CD4-positive, alpha-beta T cell (primary cell): ENCODE data around the gene TNFAIP2. TPM values are rescaled to one million over a fixed set of nuclear protein-coding genes. Genes with fewer than 3 reads are reported as not detected.

Experiments used
- ATAC-seq: fragments of 200-7000 bp; cut with Tn5 transposase; one replicate; pipeline ENCODE4 v1.10.0; 2022; ENCODE audit warnings: mild to moderate bottlenecking; ENCODE audit not compliant: poor library complexity
- CTCF ChIA-PET: fragments of 350-600 bp; sonication (Branson Sonifier 250); formaldehyde crosslinking; loops from one replicate; lab custom pipeline; 2021; ENCODE audit warnings: antibody characterized with exemption, inconsistent platforms; lab: Charles Lee
- POLR2A ChIA-PET: fragments of 350-600 bp; sonication (Branson Sonifier 250); formaldehyde crosslinking; loops from one replicate; lab custom pipeline; 2021; ENCODE audit warnings: antibody characterized with exemption, inconsistent platforms; lab: Charles Lee
- DNase-seq, 14 experiments: peaks; one replicate each; pipeline ENCODE4 v3.0.0-alpha.2; 2013 to 2020; ENCODE audit warnings: mixed read lengths in 2 of 14
- H3K27ac ChIP-seq, 2 donors: one replicate each; pipeline versions ENCODE4 v1.5.1 to v1.7.0; 2013; ENCODE audit warnings: low read length in 2 of 2, low read depth in 1 of 2, mild to moderate bottlenecking in 1 of 2
- H3K27me3 ChIP-seq, 2 experiments: 1 replicate in 1 of 2; 2 replicates in 1 of 2; pipeline versions ENCODE4 v1.6.1 to v1.7.0; 2013; ENCODE audit warnings: low read length in 2 of 2, control low read depth in 1 of 2, mild to moderate bottlenecking in 1 of 2, moderate library complexity in 1 of 2; ENCODE audit not compliant: insufficient read depth in 2 of 2, control insufficient read depth in 1 of 2
- H3K36me3 ChIP-seq: one replicate; pipeline ENCODE4 v1.6.1; 2013; ENCODE audit warnings: low read length, control low read depth; ENCODE audit not compliant: insufficient read depth
- H3K4me1 ChIP-seq: one replicate; pipeline ENCODE4 v1.6.1; 2013; ENCODE audit warnings: low read length, control low read depth; ENCODE audit not compliant: insufficient read depth
- H3K4me3 ChIP-seq: one replicate; pipeline ENCODE4 v1.5.1; 2013; ENCODE audit warnings: mild to moderate bottlenecking, low read length, moderate library complexity
- H3K9me3 ChIP-seq, 2 experiments: 1 replicate in 1 of 2; 2 replicates in 1 of 2; pipeline versions ENCODE4 v1.6.1 to v1.7.0; 2013; ENCODE audit warnings: low read length in 2 of 2, mild to moderate bottlenecking in 2 of 2, control low read depth in 1 of 2, moderate library complexity in 1 of 2; ENCODE audit not compliant: control insufficient read depth in 1 of 2, insufficient read depth in 1 of 2
- H3K27ac Mint-ChIP-seq: one replicate; pipeline ENCODE4 v1.8.0; 2020; ENCODE audit warnings: mixed read lengths
- H3K27me3 Mint-ChIP-seq: one replicate; pipeline ENCODE4 v1.8.0; 2021; ENCODE audit warnings: mixed read lengths
- H3K36me3 Mint-ChIP-seq: one replicate; pipeline ENCODE4 v1.8.0; 2021; ENCODE audit warnings: low read depth, mixed read lengths
- H3K4me1 Mint-ChIP-seq: one replicate; pipeline ENCODE4 v1.8.0; 2021; ENCODE audit warnings: low read depth, mixed read lengths
- H3K4me3 Mint-ChIP-seq: one replicate; pipeline ENCODE4 v1.8.0; 2020; ENCODE audit warnings: mild to moderate bottlenecking, mixed read lengths
- H3K9me3 Mint-ChIP-seq: one replicate; pipeline ENCODE4 v1.8.0; 2020; ENCODE audit warnings: mixed read lengths
- CTCF ChIP-seq: fragments of 200-600 bp; IDR thresholded peaks from one replicate; pipeline ENCODE4 v1.8.0; 2022; ENCODE audit warnings: antibody characterized with exemption, mild to moderate bottlenecking
- intact Hi-C, 2 experiments: fragments of 100-400 bp; cut with DNase I in 1 of 2; cut with micrococcal nuclease in 1 of 2; formaldehyde crosslinking; loops; one replicate each; pipeline versions ENCODE4 v1.15.1 to v1.9.0; 2023 to 2025; cut with DNase I, micrococcal nuclease
- total RNA-seq, 174 experiments: library from RNA in 2 of 174; stranded (reverse) in 2 of 174; gene quantifications; one replicate each; pipeline ENCODE4 v1.2.3 and lab custom pipeline; 2021 to 2026

TNFAIP2 gene
- total RNA-seq, 2 experiments from 2014 or later, result 4.4 to 6.1 TPM

- POLR2A ChIA-PET, result no interaction called here
- no peak overlapping the region for H3K4me3 Mint-ChIP-seq
- no peak for DNase-seq
- TF ChIP-seq CTCF, result no peak
- peaks cover 68% of the 10 kb centered on the region for H3K27me3 Mint-ChIP-seq
- Histone ChIP-seq H3K27ac (no peak overlapping the region), H3K4me3 (no peak overlapping the region), H3K4me1 (peaks cover 7% of the 10 kb centered on the region), H3K27me3 (peaks cover 24 to 34% of the 10 kb centered on the region in 2 experiments), H3K36me3 (no peaks in the 10 kb centered on the region), H3K9me3 (peaks cover 0 to 6% of the 10 kb centered on the region in 2 experiments)
- peaks cover 15% of the 10 kb centered on the region for H3K4me1 Mint-ChIP-seq
- H3K36me3 Mint-ChIP-seq, result no peaks in the 10 kb centered on the region
- H3K9me3 Mint-ChIP-seq, result no peaks in the 10 kb centered on the region
- no peak overlapping the region for H3K27ac Mint-ChIP-seq
- CTCF ChIA-PET, result interaction anchor here (1.2 kb wide), 1 partner anchor 82 kb away, joined by 3 read pairs; no protein-coding TSS in a partner anchor
- intact Hi-C loops, result loop anchor here in 1 of 2 experiments (10.0 kb wide), 1 partner anchor 82 kb away; no protein-coding TSS in a partner anchor
- ATAC-seq, result no peak
Observed at GRCh38 chr14:103186241-103186822, 63.1 kb downstream of the TNFAIP2 start.

Other genes with a start within 250 kb of the TNFAIP2 start
- 1 to 10 TPM; 2.6 to 2.8 TPM for gene AMN, start 200.8 kb upstream of the TNFAIP2 start, total RNA-seq
- gene CDC42BPB, start 65.9 kb upstream of the TNFAIP2 start, total RNA-seq, result 1 to 10 TPM; 6.6 to 7.6 TPM
- not detected for gene LBHD2, start 39.3 kb upstream of the TNFAIP2 start, total RNA-seq
- not detected for gene EXOC3L4, start 28.7 kb upstream of the TNFAIP2 start, total RNA-seq
- 100 to 1,000 TPM; 658 TPM for gene EIF5, start 210.8 kb downstream of the TNFAIP2 start, total RNA-seq